ENCODE results near the gene GLDC. TPM values are rescaled to one million over a fixed set of nuclear protein-coding genes. Genes with fewer than 3 reads are reported as not detected.

GLDC gene
- total RNA-seq, 1 experiment from 2014 or later, result 2.3 TPM

DNA sequence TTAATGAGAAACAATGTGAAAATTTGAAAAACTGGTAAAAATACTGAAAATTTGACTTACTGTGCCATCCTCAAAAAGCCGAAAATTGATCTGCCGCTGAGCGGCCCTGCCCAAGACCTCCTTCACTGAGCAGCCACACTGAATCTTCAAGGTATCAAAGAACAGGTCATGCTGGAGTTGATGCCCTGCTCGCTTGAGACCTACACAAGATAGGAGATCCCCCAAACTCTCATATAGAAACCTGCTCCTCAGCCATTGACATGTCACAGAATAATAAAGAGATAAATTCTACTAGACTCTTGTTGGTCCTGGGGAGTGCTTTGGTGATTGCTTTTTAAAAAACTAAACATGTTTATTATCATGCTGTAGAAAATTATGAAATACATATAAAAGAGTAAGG, 52.7 kb downstream of the GLDC start:
- no peak for DNase-seq (ENCODE audit: low read depth, low spot score)
- in situ Hi-C loops (cut with HindIII; ENCODE audit: low pct_unique_long_range_greater_than_20kb, low sequenced_read_pairs), result no loop called here

DNA sequence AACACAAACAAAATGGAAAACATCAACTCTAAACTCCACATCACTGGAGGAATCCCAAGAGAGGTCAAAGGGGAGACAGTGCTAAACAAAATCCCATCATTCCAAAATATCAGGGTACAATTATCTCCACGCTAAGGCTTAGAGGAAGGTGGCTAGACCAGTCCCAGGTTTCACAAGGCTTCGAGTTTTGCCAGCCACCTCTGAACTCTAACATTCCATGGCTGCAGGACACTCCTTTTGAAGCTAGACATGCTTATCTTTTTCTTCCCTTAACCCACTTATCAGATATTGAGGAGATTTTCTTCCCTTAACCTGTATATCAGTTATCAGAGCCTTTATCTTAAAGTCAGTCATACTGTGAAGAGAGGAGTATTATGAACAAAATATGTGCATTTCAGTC, 53.3 kb downstream of the GLDC start:
- in situ Hi-C loops (cut with HindIII; ENCODE audit: low pct_unique_long_range_greater_than_20kb, low sequenced_read_pairs), result no loop called here

DNA sequence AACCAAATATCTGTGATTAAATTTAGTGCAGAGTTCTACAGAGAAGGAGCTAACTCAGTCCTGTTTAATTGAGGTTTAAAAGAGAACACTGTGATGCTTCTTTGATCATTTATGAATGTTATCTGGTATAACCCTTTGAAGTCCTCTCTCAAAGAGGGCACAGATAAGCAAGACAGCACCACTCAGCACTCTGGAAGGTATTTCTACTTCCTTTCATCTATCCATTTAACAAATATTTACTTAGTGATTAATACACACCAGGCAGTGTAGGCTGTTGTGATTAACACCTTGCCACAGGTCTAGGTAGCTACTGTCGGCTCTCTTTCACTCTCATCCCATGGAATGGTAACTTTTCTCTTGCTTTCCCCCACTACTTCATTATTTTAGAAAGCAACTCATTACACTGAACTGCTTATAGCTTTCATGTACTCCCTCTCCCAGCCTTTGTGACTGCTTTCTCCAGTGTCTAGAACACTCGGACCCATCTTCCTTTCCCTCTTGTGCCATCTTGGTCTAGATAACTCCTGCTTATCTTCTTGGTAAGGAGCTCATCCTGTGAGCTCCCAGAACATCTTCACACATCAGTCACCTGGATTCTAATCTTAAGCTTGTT, 54.7 kb downstream of the GLDC start:
- DNase-seq (ENCODE audit: low read depth, low spot score), result no peak
- in situ Hi-C loops (cut with HindIII; ENCODE audit: low pct_unique_long_range_greater_than_20kb, low sequenced_read_pairs), result no loop called here

More for the DNA sequence above, 53.3 kb downstream of the GLDC start:
- DNase-seq (ENCODE audit: low read depth, low spot score), result no peak

DNA sequence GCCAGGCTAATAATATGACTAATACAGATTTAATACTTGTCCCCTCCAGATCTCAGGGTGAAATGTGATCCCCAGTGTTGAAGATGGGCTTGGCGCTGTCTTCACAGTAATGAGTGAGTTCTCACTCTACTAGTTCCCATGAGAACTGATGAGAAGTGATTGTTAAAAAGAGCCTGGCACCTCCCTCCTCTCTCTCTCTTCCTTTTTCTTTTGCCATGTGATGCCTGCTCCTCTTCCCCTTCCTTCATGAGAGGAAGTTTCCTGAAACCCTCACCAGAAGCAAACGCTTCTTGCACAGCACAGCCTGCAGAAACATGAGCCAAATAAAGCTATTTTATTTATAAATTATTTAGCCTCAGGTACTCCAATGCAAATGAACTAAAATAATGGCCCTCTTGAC, 55.2 kb downstream of the GLDC start:
- DNase-seq (ENCODE audit: low read depth, low spot score), result no peak
- in situ Hi-C loops (cut with HindIII; ENCODE audit: low pct_unique_long_range_greater_than_20kb, low sequenced_read_pairs), result no loop called here

DNA sequence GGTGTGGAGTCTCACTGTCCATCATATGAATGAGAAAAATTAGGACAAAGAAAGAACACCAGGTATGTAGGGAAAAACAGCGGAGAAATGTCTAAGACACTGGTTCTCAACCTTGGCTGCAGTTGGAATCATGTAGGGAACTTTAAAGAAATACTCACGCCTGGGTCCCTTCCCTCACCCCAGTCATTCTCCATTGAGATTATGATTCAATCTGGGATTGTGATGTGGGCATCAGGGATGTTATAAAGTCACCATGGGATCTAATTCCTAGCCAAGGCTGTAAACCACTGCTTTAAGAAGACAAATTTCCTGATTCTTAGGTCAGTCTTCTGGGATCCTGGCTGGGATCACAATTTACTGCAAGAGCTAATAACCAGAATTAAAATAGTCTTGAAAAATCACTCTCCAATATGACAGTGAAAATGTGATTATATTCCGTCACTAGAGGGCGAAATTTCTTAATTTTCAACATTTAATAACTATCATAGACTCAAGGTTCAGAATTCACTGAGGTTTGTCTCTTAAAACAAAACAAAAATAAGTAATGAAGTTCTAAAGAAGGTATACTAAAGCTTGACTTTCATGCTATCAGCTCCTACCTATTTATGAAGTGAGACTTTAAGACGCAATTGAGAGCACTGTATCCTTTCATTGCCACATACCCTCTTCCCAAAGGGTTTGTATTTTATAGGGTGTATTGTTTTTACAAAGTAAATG, 60.5 kb downstream of the GLDC start:
- in situ Hi-C loops (cut with HindIII; ENCODE audit: low pct_unique_long_range_greater_than_20kb, low sequenced_read_pairs), result no loop called here
- peak; percentile 51 for DNase-seq (ENCODE audit: low read depth, low spot score)

DNA sequence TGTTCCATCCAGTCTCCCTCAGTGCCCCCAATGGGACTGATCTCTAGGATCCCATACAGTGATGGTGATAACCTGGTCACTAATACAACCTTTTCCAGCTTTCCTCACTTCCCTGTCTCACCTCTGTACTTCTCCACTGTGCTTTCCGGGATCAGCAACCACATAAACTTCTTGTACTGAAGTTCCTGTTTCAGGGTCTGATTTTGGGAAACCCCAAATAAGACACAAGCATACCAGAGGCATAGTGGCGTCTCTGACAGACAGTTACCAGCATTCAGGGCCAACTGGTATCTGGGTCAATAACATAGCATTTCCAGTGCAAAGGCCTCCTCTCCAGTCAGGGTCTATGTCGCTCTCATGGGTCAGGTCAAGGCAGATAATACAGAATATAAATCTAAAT, 64.3 kb downstream of the GLDC start:
- DNase-seq (ENCODE audit: low read depth, low spot score), result no peak
- in situ Hi-C loops (cut with HindIII; ENCODE audit: low pct_unique_long_range_greater_than_20kb, low sequenced_read_pairs), result no loop called here

DNA sequence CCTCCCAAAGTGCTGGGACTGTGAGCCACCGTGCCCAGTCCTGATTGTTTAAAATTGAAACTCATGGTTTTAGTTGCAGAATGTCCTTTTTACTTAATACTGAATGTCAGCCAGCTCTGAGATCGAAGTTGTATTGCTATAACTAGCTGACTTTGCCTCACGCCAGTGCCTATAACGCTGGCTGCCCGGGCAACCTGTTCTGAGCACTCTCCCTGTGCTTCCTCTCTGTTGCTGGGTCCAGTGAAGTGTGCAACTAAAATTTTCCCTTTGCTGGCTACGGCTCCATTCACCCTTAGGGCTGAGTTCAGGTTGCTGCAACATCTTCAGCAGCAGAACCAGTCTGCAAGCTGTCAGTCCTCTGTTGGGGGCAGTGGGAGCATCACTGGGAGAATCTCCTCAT, 65.9 kb downstream of the GLDC start:
- no peak for DNase-seq (ENCODE audit: low read depth, low spot score)
- in situ Hi-C loops (cut with HindIII; ENCODE audit: low pct_unique_long_range_greater_than_20kb, low sequenced_read_pairs), result no loop called here

DNA sequence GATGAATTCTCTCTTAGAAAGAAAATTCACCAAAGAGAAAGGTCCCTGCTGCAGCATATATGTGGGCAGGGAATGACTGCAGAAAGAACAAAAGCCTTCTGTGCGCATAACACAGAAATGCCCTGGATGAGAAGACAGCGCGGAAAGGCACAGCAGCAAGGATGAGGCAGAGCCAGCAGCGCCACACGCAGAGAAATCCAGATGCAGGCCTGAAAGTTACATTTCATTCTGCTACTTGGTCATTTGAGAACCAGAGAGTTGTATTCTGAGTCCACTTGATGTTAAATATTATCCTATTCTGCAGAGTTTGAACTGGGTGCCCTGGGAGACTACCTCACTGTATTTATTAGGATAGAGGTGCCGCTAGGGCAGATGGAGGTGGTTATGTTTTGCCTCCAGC, 68.5 kb downstream of the GLDC start:
- DNase-seq (ENCODE audit: low read depth, low spot score), result peak; percentile 62
- in situ Hi-C loops (cut with HindIII; ENCODE audit: low pct_unique_long_range_greater_than_20kb, low sequenced_read_pairs), result no loop called here

DNA sequence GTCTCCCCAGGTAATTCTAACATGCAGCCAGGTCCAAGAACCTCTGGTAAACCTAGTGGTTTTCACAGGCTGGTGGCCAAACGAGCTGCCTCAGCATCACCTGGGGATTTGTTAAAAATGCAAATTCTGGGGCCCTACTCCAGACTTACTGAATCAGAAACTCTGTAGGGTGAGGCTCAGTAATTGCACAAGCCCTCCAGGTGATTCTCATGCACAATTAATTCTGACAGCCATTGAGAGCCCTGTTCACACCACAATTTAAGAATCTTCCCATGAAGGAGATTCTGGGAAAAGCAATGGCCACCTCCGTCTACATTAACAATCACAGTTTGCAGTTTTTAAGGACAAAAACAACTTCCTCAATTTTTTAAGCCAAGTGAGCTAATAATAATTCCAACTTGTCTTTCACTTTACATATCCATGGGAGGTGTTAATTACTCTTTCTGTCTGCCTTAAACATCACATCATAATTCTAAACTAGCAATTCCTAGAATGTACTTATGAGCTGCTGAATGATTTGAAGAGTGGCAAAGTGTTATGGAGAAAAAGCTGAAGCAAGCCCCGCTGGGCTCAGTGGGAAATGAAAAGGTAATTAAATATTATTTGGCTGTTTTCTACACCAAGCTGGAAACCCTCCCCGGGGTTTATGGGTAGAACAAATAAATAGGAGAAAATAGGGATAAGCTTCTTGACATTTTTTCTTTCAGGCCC, 70.0 kb downstream of the GLDC start:
- in situ Hi-C loops (cut with HindIII; ENCODE audit: low pct_unique_long_range_greater_than_20kb, low sequenced_read_pairs), result no loop called here
- no peak for DNase-seq (ENCODE audit: low read depth, low spot score)

DNA sequence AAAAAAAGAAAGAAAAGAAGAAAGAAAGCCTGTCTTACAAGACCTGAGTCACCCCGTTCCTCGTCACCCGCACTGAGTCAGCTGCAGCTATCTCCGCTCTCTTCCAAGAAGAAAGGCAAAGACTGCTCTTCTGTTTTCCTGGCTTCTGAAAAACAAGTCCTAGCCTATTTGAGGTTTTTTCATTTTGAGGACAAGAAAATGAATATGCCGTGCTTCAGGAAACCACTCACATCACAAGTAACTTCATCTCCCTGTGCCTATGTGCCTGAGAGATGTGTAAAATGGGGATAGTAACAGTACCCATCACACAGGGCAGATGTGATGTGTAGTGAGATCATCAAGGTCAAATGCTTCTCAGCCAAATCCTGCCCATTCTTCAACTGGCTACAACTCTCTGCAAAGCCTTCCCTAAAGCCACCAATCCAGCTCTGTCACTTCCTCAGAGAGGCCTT, 78.4 kb downstream of the GLDC start:
- peak; percentile 50 for DNase-seq (ENCODE audit: low read depth, low spot score)
- in situ Hi-C loops (cut with HindIII; ENCODE audit: low pct_unique_long_range_greater_than_20kb, low sequenced_read_pairs), result no loop called here

DNA sequence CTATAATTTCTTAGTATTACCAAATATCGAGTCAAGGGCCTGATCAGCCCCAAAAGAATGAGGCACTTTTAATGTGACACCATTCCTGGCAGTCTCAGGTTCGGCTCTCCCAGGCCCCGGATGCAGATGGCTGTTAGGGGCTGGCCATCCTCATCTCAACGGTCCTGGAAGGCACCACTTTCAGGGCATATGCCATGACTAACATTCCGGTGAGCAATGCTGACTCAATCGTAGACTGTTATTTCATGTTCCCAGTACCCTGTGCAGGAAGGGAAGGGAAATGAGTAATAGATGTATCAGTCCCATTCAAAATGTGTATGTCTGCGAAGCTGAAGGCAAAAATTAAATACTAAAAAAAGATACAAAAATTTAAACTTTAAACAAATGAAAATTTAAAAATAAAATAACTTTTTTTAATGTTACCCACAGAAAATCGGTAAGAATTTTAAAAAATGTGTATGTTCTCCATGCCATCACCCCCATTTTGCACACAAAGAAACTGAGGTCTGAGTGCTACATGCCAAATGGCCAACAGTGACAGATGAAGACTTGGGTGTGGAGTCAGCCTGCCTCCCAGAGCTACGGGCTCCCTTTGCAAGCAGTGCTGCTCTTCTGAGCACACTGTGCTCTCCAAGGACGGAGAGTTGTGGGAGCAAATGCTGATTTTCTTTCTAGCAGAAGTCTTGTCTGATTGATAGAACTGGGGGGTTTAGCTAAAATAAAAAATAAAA, 79.0 kb downstream of the GLDC start:
- DNase-seq (ENCODE audit: low read depth, low spot score), result peak; percentile 59
- in situ Hi-C loops (cut with HindIII; ENCODE audit: low pct_unique_long_range_greater_than_20kb, low sequenced_read_pairs), result no loop called here

DNA sequence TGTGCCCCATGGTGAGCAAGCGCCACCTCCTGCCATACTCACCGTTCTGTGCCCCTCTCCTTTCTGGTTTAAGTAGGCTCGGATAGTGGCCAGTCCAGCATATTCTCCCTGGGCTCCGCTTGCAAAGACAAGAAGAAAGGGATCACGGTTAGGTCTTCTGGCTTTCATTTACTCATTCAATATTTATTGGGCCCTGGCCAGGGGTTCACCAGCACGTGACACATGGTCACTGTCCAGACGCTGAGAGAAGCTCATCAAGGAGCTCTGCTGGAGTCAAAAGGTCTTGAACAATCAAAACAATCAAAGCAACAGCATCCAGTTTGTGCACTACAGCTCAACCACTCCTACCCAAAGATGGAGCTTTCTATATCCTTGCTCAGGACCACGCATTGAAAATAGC, 80.2 kb downstream of the GLDC start:
- in situ Hi-C loops (cut with HindIII; ENCODE audit: low pct_unique_long_range_greater_than_20kb, low sequenced_read_pairs), result no loop called here

DNA sequence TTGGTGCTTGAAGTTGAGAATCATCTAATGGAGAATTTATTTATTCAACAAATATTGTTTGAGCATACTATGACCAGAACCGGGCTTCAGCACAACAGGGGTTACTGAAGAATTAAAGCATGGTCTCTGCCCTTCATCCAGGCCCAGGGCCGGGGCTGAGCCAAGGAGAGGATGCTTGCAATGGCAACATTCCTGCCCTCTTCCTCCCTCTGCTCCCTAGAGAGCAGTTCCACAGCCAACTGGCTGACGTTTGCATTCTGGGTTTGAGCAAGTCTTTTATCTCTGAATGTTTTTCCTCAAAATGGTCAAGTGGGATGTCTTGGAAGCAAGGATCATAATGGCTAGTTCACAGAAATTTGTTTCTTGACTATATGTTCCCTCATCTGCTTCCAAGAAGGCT, 80.7 kb downstream of the GLDC start:
- no peak for DNase-seq (ENCODE audit: low read depth, low spot score)
- in situ Hi-C loops (cut with HindIII; ENCODE audit: low pct_unique_long_range_greater_than_20kb, low sequenced_read_pairs), result no loop called here

More for the DNA sequence above, 80.2 kb downstream of the GLDC start:
- no peak for DNase-seq (ENCODE audit: low read depth, low spot score)

DNA sequence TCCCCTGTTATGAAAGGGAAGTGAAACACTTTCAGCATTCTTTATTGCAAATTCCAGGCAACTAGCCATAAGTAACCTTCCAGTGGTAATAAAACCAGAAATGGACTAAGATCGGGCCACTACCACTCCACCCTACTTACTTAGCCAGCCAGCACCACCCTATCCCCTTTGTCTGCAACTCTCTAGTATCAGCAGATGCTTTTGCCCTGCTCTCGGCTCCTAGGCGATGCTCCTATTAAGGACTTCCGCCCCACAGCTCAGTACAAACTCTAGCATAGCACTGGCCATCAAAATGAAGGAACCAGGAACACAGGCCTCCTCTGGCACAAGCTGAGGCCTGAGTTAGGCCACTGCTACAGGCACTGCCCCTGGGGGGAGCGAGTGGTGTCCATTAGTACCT, 81.2 kb downstream of the GLDC start:
- DNase-seq (ENCODE audit: low read depth, low spot score), result no peak
- in situ Hi-C loops (cut with HindIII; ENCODE audit: low pct_unique_long_range_greater_than_20kb, low sequenced_read_pairs), result no loop called here

DNA sequence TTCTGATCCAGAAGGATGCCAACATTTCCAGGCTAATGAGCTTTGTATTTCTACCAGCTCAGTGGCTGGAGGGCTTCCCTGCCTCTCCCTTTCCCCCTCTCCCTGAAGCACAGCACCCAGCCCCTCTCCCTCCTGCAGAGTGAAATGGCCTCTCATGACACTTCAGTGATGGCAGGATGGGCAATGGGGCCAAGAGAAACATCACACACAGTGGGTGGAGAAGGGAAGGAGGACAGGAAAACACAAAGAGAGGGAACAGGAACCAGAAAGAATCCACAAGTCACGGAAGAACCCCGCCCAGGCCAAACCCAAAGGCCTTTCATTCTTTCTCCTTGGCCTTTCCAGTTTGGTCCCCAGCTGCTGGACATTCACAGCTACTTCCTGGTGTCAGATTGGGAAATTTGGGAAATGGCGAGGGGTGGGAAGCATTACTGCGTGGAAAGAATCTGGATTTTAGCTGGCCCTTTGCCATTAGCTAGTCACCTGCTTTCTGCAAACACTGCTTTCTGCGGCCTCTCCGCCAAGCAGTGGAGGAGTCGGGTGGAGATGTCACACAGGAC, 82.6 kb downstream of the GLDC start:
- no peak for DNase-seq (ENCODE audit: low read depth, low spot score)
- in situ Hi-C loops (cut with HindIII; ENCODE audit: low pct_unique_long_range_greater_than_20kb, low sequenced_read_pairs), result no loop called here

DNA sequence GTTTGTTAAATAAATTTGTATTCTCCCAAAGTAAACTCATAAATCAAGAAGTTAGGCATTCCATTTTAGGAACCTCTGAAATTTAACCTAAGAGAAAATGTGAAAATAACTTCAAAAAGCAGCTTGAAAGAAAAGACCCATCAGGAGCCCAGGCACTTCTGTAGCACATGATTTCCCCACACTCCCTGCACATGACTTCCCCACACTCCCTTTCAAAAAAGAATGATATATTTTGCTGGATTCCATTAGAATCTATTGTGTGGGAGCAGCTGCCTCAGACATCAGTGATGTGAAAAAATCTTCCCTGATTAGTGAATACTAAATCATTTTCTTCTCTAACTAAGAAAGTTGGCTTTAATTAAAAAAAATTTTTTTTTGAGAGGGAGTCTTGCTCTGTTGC, 83.3 kb downstream of the GLDC start:
- DNase-seq (ENCODE audit: low read depth, low spot score), result no peak
- in situ Hi-C loops (cut with HindIII; ENCODE audit: low pct_unique_long_range_greater_than_20kb, low sequenced_read_pairs), result no loop called here

DNA sequence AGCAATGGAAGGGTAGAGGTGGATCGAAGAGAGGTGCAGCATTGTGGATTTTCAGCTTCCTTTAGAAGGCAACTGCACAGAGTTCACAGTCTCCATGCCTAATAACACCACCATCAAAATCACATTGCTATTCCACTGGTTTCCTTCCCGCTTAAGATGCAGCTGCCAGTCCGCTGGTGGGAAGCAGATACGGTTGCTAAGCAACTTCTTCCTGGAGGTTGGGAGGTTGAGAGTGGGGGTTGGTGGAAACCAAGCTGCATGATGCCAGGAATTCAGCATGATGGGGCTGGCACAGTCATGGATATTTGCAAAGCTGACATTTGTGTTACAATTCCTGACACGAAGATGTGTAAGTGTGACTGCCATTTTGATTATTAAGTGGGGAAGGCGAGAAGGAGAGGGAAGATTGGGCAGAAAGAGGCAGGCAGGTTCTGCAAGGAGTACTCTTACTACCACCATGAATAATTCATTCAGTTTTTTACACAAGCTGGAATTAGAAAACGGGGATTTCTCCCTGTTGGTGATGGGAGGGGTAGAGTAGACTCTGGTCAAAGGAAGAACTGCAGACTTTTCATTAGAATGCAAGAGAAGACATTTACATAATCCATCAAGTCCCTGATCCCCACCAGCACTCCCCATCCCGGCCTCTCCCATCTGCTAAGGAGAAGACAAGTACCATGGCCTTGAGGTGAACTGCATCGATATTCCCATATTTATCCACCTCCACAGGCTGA, 87.5 kb downstream of the GLDC start:
- no peak for DNase-seq (ENCODE audit: low read depth, low spot score)
- in situ Hi-C loops (cut with HindIII; ENCODE audit: low pct_unique_long_range_greater_than_20kb, low sequenced_read_pairs), result no loop called here
